HG03342 (cell line): Measurements from ENCODE around the gene PGAP3.

Experiments used
- ATAC-seq: cut with Tn5 transposase; IDR thresholded peaks from one replicate; pipeline ENCODE4 v1.9.1; 2021; ENCODE audit warnings: mild to moderate bottlenecking, moderate library complexity; ENCODE audit not compliant: unreplicated experiment

The PGAP3 gene

GRCh38 chr17:39672522-39673334, 15.1 kb downstream of the PGAP3 start:
- ATAC-seq, result no peak

GRCh38 chr17:39671651-39672521, 16.0 kb downstream of the PGAP3 start:
- ATAC-seq, result no peak

GRCh38 chr17:39670746-39671145, 17.1 kb downstream of the PGAP3 start:
- ATAC-seq, result no peak

- ATAC-seq, result no peak
Measured at GRCh38 chr17:39669897-39670735, 17.7 kb downstream of the PGAP3 start.

GRCh38 chr17:39667945-39668924, 19.6 kb downstream of the PGAP3 start, which contains the start of gene PNMT:
TSS of gene PNMT (plus strand) at chr17:39668453. CDS start at chr17:39668476, 23 bp downstream.
- no peak for ATAC-seq

- no peak for ATAC-seq
Measured at GRCh38 chr17:39667262-39667944, 20.5 kb downstream of the PGAP3 start.

- ATAC-seq, result no peak
Measured at GRCh38 chr17:39666601-39667261, 21.1 kb downstream of the PGAP3 start.

- no peak for ATAC-seq
Measured at GRCh38 chr17:39666231-39666600, 21.6 kb downstream of the PGAP3 start.

- no peak for ATAC-seq
Measured at GRCh38 chr17:39665642-39666224, 22.1 kb downstream of the PGAP3 start.

GRCh38 chr17:39664581-39665561, 23.0 kb downstream of the PGAP3 start, which contains the start of gene TCAP:
TSS of gene TCAP (plus strand) at chr17:39665349. CDS start at chr17:39665360, 11 bp downstream.
- ATAC-seq, result no peak

- no peak for ATAC-seq
Measured at GRCh38 chr17:39663688-39664580, 23.9 kb downstream of the PGAP3 start.

- no peak for ATAC-seq
Measured at GRCh38 chr17:39663340-39663687, 24.5 kb downstream of the PGAP3 start.

- no peak for ATAC-seq
Measured at GRCh38 chr17:39662551-39663339, 25.1 kb downstream of the PGAP3 start.

GRCh38 chr17:39661744-39662541, 25.9 kb downstream of the PGAP3 start:
- ATAC-seq, result no peak
